ENCODE data around the gene PCED1A. TPM values are rescaled to one million over a fixed set of nuclear protein-coding genes. Genes with fewer than 3 reads are reported as not detected.

Gene PCED1A
- total and polyA plus RNA-seq, 2 of the 8 experiments (the other 6 are each of a cell fraction or from before 2014, with no cell fraction given), result 13.4 to 18.9 TPM

DNA sequence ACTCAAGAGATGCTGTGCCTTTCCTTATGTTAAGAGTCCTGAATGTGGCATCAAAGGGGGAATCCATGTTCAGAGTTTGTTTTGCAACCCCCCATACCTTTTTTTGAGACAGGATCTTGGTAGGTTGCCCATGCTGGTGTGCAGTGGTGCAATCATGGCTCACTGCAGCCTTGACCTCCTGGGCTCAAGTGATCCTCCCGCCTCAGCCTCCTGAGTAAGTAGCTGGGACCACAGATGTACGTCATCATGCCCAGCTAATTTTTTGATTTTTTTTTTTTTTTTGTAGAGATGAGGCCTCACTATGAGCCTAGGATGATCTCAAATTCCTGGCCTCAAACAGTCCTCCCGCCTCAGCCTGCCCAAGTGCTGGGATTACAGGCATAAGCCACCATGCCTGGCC is 49.3 kb upstream of the PCED1A start (continued):
- TF ChIP-seq, protein P1, sequence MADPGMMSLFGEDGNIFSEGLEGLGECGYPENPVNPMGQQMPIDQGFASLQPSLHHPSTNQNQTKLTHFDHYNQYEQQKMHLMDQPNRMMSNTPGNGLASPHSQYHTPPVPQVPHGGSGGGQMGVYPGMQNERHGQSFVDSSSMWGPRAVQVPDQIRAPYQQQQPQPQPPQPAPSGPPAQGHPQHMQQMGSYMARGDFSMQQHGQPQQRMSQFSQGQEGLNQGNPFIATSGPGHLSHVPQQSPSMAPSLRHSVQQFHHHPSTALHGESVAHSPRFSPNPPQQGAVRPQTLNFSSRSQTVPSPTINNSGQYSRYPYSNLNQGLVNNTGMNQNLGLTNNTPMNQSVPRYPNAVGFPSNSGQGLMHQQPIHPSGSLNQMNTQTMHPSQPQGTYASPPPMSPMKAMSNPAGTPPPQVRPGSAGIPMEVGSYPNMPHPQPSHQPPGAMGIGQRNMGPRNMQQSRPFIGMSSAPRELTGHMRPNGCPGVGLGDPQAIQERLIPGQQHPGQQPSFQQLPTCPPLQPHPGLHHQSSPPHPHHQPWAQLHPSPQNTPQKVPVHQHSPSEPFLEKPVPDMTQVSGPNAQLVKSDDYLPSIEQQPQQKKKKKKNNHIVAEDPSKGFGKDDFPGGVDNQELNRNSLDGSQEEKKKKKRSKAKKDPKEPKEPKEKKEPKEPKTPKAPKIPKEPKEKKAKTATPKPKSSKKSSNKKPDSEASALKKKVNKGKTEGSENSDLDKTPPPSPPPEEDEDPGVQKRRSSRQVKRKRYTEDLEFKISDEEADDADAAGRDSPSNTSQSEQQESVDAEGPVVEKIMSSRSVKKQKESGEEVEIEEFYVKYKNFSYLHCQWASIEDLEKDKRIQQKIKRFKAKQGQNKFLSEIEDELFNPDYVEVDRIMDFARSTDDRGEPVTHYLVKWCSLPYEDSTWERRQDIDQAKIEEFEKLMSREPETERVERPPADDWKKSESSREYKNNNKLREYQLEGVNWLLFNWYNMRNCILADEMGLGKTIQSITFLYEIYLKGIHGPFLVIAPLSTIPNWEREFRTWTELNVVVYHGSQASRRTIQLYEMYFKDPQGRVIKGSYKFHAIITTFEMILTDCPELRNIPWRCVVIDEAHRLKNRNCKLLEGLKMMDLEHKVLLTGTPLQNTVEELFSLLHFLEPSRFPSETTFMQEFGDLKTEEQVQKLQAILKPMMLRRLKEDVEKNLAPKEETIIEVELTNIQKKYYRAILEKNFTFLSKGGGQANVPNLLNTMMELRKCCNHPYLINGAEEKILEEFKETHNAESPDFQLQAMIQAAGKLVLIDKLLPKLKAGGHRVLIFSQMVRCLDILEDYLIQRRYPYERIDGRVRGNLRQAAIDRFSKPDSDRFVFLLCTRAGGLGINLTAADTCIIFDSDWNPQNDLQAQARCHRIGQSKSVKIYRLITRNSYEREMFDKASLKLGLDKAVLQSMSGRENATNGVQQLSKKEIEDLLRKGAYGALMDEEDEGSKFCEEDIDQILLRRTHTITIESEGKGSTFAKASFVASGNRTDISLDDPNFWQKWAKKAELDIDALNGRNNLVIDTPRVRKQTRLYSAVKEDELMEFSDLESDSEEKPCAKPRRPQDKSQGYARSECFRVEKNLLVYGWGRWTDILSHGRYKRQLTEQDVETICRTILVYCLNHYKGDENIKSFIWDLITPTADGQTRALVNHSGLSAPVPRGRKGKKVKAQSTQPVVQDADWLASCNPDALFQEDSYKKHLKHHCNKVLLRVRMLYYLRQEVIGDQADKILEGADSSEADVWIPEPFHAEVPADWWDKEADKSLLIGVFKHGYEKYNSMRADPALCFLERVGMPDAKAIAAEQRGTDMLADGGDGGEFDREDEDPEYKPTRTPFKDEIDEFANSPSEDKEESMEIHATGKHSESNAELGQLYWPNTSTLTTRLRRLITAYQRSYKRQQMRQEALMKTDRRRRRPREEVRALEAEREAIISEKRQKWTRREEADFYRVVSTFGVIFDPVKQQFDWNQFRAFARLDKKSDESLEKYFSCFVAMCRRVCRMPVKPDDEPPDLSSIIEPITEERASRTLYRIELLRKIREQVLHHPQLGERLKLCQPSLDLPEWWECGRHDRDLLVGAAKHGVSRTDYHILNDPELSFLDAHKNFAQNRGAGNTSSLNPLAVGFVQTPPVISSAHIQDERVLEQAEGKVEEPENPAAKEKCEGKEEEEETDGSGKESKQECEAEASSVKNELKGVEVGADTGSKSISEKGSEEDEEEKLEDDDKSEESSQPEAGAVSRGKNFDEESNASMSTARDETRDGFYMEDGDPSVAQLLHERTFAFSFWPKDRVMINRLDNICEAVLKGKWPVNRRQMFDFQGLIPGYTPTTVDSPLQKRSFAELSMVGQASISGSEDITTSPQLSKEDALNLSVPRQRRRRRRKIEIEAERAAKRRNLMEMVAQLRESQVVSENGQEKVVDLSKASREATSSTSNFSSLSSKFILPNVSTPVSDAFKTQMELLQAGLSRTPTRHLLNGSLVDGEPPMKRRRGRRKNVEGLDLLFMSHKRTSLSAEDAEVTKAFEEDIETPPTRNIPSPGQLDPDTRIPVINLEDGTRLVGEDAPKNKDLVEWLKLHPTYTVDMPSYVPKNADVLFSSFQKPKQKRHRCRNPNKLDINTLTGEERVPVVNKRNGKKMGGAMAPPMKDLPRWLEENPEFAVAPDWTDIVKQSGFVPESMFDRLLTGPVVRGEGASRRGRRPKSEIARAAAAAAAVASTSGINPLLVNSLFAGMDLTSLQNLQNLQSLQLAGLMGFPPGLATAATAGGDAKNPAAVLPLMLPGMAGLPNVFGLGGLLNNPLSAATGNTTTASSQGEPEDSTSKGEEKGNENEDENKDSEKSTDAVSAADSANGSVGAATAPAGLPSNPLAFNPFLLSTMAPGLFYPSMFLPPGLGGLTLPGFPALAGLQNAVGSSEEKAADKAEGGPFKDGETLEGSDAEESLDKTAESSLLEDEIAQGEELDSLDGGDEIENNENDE (IDR thresholded peaks at IDR 0.05; ENCODE audit: insufficient replicate concordance, low read length), result no peak

Measured in H1 (cell line).